WTC11 (cell line): Measurements from ENCODE around the gene MYMX.

ENCODE experiments used
- ARID4B ChIP-seq: sonication (generic); formaldehyde crosslinking; IDR thresholded peaks from 2 replicates; pipeline ENCODE4 v1.8.0; 2023; ENCODE audit warnings: missing genetic modification reagents, mild to moderate bottlenecking, borderline replicate concordance
- CTCF ChIP-seq: fragments of 200-600 bp; IDR thresholded peaks from 2 replicates; pipeline ENCODE4 v1.8.0; 2022; ENCODE audit warnings: antibody characterized with exemption
- FOXK1 ChIP-seq: sonication (generic); formaldehyde crosslinking; IDR thresholded peaks from 2 replicates; pipeline ENCODE4 v1.8.0; 2022; ENCODE audit warnings: mild to moderate bottlenecking, moderate library complexity, missing genetic modification reagents
- MAX ChIP-seq: sonication (generic); formaldehyde crosslinking; IDR thresholded peaks from 2 replicates; pipeline ENCODE4 v1.8.0; 2022; ENCODE audit warnings: mild to moderate bottlenecking, missing genetic modification reagents
- OVOL2 ChIP-seq: fragments of 250-450 bp; sonication (Bioruptor Pico); IDR thresholded peaks from 2 replicates; pipeline ENCODE4 v1.9.0; 2021; ENCODE audit warnings: mild to moderate bottlenecking, borderline replicate concordance
- RELA ChIP-seq: sonication (generic); formaldehyde crosslinking; IDR thresholded peaks from 2 replicates; pipeline ENCODE4 v1.8.1; 2022; ENCODE audit warnings: missing genetic modification reagents, mild to moderate bottlenecking, borderline replicate concordance
- SMAD4 ChIP-seq: sonication (generic); formaldehyde crosslinking; IDR thresholded peaks from 2 replicates; pipeline ENCODE4 v1.8.0; 2022; ENCODE audit warnings: mild to moderate bottlenecking, missing genetic modification reagents
- USF1 ChIP-seq: sonication (generic); formaldehyde crosslinking; IDR thresholded peaks from 2 replicates; pipeline ENCODE4 v1.8.0; 2022; ENCODE audit warnings: mild to moderate bottlenecking, missing genetic modification reagents
- USF2 ChIP-seq: sonication (generic); formaldehyde crosslinking; IDR thresholded peaks from 2 replicates; pipeline ENCODE4 v1.8.1; 2023; ENCODE audit warnings: mild to moderate bottlenecking, missing genetic modification reagents, moderate library complexity

DNA sequence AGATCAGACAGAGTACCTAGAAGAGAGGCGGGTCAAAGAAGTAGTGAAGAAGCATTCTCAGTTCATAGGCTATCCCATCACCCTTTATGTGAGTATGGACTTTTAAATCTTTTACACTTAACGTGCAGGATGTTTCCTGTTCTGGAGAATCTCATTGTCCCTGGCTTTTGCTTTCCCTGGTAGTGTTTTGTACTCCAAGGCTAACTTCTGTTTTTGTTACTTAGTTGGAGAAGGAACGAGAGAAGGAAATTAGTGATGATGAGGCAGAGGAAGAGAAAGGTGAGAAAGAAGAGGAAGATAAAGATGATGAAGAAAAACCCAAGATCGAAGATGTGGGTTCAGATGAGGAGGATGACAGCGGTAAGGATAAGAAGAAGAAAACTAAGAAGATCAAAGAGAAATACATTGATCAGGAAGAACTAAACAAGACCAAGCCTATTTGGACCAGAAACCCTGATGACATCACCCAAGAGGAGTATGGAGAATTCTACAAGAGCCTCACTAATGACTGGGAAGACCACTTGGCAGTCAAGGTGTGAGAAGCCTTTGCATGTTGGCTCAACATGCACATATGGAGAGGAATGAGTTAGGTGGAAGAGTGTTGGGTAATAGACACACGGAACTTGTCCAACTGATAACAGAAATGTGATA lies 33.5 kb downstream of the MYMX start:
- TF ChIP-seq FOXK1 (no peak), CTCF (no peak), MAX (no peak), SMAD4 (CRISPR knock-in tag) (no peak), USF1 (CRISPR knock-in tag) (no peak), RELA (CRISPR knock-in tag) (no peak), OVOL2 (CRISPR knock-in tag) (no peak), ARID4B (CRISPR knock-in tag) (no peak), USF2 (CRISPR knock-in tag) (no peak)
